GM18867 (cell line): ENCODE data around the gene BTG2.
"Not testable (repeated sequence)": the region's sequence is repeated elsewhere in the genome, so short reads cannot be mapped to it uniquely, and the experiment has no call there.

Experiments
- ATAC-seq: cut with Tn5 transposase; IDR thresholded peaks from one replicate; pipeline ENCODE4 v1.9.1; 2021; ENCODE audit warnings: mild to moderate bottlenecking, moderate library complexity; ENCODE audit not compliant: unreplicated experiment

BTG2 gene

GRCh38 chr1:203291201-203292096 is 13.9 kb upstream of the BTG2 start:
- ATAC-seq: no peak

DNA sequence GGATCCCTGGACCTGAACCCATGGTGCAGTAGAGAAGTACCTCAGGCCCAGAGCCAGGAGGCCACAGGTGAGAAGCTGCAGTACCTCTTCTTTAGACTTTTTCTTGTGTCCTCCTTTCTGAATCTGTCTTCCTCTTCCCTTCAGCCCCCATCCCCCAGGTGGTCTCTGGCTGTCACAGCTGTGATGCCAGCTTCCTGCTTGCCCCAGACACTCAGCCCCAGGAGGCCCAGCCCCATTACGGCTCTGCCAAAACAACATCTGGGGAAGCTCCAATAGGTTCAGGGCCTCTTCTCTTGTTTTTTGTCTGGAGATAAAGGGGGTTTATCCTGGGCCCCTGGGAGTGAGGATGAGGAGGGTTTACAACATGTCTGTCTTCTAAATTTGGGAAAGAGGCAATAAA is 9.5 kb upstream of the BTG2 start:
- ATAC-seq: no peak

GRCh38 chr1:203296460-203297073 is 8.8 kb upstream of the BTG2 start:
- ATAC-seq: no peak

- ATAC-seq: peak; percentile 63
Observed at GRCh38 chr1:203299169-203299568, 6.2 kb upstream of the BTG2 start.

- ATAC-seq: not testable (repeated sequence)
Observed at GRCh38 chr1:203299719-203300429, 5.4 kb upstream of the BTG2 start.

DNA sequence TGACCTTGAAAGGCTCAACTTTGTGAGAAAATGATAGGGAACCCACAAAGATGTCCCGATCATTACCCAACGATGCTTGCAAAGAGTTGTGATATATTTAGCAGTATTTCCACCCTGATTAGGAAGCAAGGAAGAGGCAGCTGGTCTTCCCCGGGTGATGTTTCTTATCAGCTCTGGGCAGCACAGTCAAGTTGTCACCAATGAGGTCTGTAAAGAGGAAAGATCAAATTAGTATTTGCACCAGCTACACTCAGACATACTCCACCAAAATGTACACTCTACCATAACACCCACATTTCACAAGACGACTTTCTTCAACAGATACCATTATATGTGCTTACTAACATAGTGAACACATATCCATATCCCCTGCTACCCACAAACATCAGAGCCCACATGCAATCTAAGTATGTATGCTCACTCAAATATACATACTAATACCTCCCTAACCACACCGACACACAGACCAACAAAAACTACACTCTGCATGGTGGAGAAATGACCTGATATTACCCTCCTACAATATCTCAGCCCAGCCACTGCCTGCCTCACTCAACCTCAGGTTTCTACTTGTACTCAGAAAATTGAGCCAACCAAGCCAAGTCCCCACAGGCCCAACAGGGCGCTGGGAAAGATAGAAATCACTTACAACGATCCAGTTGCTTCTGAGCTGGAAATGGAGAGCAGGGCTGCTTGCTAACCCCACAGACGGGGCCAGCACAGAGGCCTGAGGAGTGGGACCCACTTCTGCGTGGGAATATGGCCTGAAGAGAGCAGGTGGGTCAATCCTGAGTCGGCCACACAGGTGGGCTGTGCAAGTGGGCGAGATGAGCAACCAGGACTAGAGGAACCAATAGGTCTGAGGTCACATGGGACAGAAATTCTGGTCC is 4.6 kb upstream of the BTG2 start:
- ATAC-seq: no peak

GRCh38 chr1:203301331-203301668 is 4.0 kb upstream of the BTG2 start:
- no peak for ATAC-seq

GRCh38 chr1:203302456-203302855 is 2.9 kb upstream of the BTG2 start:
- no peak for ATAC-seq

DNA sequence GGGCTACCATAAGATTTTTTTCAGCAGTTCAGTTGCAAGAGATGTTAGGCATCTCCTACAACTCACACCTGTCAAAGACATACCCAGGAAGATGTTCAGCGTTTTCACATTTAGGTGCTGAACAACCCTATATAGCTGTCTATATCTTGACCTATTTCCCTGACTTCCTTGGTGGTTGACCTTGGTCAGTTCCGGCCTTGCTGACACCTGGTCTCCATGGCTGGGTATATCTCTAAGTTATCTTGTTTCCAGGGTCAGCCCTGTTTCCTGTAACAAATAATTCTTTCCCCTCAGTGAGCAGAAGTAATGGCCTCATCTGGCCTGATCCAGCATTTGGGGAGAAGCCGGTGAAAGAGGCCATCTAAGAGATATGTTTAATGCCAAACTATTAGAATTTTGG is 2.4 kb upstream of the BTG2 start:
- ATAC-seq: no peak

DNA sequence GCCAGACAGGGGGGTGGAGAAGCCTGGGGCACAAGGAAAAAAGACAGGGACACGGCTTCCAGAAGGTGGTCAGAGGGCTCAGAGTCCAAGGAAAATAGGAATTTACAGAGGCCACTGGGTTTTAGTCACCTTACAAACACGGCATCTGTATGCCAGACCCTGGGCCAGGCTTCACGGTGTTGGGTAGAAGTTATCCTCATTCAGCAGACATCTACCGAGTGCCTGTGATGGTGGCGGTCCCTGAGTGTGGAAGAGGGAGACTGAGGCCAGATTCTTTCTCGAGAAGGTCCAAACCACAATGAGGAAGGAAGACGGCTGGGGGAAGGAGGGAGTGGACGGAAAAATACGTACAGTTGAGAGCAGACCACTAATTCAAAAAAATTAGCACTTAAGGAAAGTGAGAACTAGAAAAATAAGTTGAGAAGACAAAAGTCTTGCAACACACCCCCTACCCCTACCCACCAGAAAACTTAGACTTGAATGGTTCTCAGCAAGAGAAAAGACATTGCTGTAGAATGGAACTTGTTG is 864 bp upstream of the BTG2 start:
- ATAC-seq: no peak

DNA sequence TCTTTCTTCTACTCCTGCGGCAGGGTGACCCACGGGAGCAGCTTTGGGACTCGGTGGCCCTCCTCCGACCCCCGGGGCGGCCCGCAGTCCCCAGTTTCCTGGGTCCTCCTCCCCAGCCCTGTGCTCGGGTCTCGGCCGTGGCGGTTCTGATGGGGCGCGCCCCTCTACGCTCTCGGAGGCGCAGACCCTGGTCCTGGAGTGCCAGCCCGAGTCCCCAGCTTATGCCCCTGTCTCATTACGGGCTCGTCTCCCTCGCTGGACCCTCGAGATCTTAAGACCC is 430 bp downstream of the BTG2 start:
- no peak for ATAC-seq

DNA sequence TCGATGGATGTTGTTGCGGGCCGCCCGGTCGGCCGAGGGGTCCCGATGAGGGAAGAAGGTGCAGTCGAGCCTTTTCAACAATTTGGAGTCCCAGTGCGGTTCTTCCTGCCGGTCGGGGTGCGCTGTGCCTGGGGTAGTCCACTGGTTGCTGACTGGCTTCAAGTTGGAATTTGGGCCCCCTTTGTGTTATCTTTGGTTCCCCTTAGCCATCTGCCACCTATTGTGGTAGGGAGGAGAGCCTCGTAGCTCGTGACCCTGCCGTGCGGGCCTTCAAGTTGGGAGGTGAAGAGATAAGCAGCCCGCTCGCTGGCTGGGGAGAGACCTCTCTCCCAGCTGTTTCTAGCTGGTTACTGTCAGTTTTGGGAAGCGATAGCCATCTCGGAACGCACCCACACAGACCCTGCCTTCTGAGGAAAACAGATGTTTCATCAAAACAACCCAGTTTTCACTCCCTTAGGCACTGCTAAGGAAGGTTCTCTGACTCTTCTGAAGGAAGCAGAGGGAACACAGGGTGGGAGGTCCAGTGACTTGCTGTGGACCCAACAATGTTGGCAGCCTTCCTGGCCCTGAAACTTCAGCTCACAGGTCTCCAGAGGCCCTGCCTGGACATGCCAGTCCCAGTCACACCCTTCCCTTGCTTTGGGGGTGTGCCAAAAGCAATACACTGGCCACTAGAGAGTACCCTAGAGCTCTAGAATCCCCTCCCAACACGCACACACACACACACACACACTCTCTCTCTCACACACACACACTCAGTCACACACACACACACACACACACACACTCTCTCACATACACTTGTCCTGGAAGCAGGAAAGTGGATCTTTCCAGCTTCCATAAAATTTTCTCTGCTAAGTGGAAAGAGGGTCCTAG is 1.0 kb downstream of the BTG2 start:
- ATAC-seq: no peak

DNA sequence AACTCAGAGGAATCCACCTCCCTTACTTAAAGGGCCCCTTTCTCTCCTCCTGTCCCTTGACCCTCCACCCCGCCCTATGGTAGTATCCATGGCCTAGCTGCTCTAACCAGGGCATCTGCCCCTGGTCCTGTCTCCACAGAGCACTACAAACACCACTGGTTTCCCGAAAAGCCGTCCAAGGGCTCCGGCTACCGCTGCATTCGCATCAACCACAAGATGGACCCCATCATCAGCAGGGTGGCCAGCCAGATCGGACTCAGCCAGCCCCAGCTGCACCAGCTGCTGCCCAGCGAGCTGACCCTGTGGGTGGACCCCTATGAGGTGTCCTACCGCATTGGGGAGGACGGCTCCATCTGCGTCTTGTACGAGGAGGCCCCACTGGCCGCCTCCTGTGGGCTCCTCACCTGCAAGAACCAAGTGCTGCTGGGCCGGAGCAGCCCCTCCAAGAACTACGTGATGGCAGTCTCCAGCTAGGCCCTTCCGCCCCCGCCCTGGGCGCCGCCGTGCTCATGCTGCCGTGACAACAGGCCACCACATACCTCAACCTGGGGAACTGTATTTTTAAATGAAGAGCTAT is 1.7 kb downstream of the BTG2 start:
- no peak for ATAC-seq

GRCh38 chr1:203307641-203308126 is 2.4 kb downstream of the BTG2 start:
- ATAC-seq: no peak

- no peak for ATAC-seq
Observed at GRCh38 chr1:203308328-203308922, 3.1 kb downstream of the BTG2 start.

DNA sequence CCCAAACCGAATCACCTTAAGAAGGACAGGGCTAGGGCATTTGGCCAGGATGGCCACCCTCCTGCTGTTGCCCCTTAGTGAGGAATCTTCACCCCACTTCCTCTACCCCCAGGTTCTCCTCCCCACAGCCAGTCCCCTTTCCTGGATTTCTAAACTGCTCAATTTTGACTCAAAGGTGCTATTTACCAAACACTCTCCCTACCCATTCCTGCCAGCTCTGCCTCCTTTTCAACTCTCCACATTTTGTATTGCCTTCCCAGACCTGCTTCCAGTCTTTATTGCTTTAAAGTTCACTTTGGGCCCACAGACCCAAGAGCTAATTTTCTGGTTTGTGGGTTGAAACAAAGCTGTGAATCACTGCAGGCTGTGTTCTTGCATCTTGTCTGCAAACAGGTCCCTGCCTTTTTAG is 3.6 kb downstream of the BTG2 start:
- no peak for ATAC-seq

GRCh38 chr1:203311368-203312301 is 6.3 kb downstream of the BTG2 start:
- ATAC-seq: peak; percentile 28
